Small intestine (tissue), 7 donors: ENCODE data around the gene PIP4K2C. TPM values are rescaled to one million over a fixed set of nuclear protein-coding genes. Genes with fewer than 3 reads are reported as not detected.
"Not testable (repeated sequence)": the region's sequence is repeated elsewhere in the genome, so short reads cannot be mapped to it uniquely, and the experiment has no call there.

ENCODE experiments used
- DNase-seq, 2 donors: peaks; one replicate each; pipeline versions ENCODE4 v3.0.0 to v3.0.0-alpha.2; 2013
- FAIRE-seq: peaks from 2 replicates; lab custom pipeline; 2012; peaks lifted over from hg19 to GRCh38; lab: Jason Lieb, UNC
- H3K27ac ChIP-seq, 3 donors: one replicate each; pipeline ENCODE4 v1.5.1; 2013; ENCODE audit warnings: low read length in 2 of 3, mild to moderate bottlenecking in 2 of 3, control low read depth in 1 of 3, inconsistent platforms in 1 of 3, low read depth in 1 of 3, moderate library complexity in 1 of 3
- H3K27me3 ChIP-seq, 3 donors: one replicate each; pipeline ENCODE4 v1.6.1; 2013; ENCODE audit warnings: low read length in 3 of 3, inconsistent platforms in 1 of 3; ENCODE audit not compliant: control insufficient read depth in 3 of 3, insufficient read depth in 3 of 3
- H3K36me3 ChIP-seq, 3 donors: one replicate each; pipeline ENCODE4 v1.6.1; 2013; ENCODE audit warnings: low read length in 3 of 3, inconsistent platforms in 1 of 3, low read depth in 1 of 3, mild to moderate bottlenecking in 1 of 3, moderate library complexity in 1 of 3; ENCODE audit not compliant: control insufficient read depth in 3 of 3, insufficient read depth in 2 of 3
- H3K4me1 ChIP-seq, 3 donors: one replicate each; pipeline ENCODE4 v1.6.1; 2013; ENCODE audit warnings: low read length in 2 of 3, inconsistent platforms in 1 of 3, low read depth in 1 of 3, mild to moderate bottlenecking in 1 of 3, moderate library complexity in 1 of 3; ENCODE audit not compliant: control insufficient read depth in 3 of 3, insufficient read depth in 2 of 3
- H3K4me3 ChIP-seq, 3 donors: one replicate each; pipeline ENCODE4 v1.5.1; 2013; ENCODE audit warnings: low read length in 3 of 3, control low read depth in 1 of 3, inconsistent platforms in 1 of 3, low read depth in 1 of 3, mild to moderate bottlenecking in 1 of 3, moderate library complexity in 1 of 3
- H3K9me3 ChIP-seq, 2 donors: one replicate each; pipeline ENCODE4 v1.6.1; 2013; ENCODE audit warnings: low read depth in 1 of 2, low read length in 1 of 2; ENCODE audit not compliant: control insufficient read depth in 2 of 2, insufficient read depth in 1 of 2
- WGBS, 3 donors: extraction: QIAGEN DNeasy Blood & Tissue Kit; methylation state at CpG; one replicate each; pipeline ENCODE4 v1.1.7; 2013; 5-methylcytosine and 5-hydroxymethylcytosine counted together
- polyA plus RNA-seq, 4 donors: library from polyadenylated mRNA; stranded (reverse) in 3 of 4; unstranded in 1 of 4; fragments of 200-250 nt in 3 of 4; fragments of 120-200 nt in 1 of 4; gene quantifications; one replicate each; pipeline versions ENCODE4 v1.2.1 to v1.2.3, GENCODE V29; 2013
- donor health status: healthy with polysubstance abuse.
- donor health status: control.
- donor health status: control.
- donor health status: Bipolar disorder and iron deficiency.
- donor health status: healthy.

The PIP4K2C gene
- polyA plus RNA-seq, 4 donors = 16.1 to 26.4 (median 17.8) TPM

DNA sequence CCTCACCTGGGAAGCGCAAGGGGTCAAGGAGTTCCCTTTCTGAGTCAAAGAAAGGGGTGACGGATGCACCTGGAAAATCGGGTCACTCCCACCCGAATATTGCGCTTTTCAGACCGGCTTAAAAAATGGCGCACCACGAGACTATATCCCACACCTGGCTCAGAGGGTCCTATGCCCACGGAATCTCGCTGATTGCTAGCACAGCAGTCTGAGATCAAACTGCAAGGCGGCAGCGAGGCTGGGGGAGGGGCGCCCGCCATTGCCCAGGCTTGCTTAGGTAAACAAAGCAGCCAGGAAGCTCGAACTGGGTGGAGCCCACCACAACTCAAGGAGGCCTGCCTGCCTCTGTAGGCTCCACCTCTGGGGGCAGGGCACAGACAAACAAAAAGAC, 55.7 kb downstream of the PIP4K2C start:
- H3K4me1 ChIP-seq, H3K36me3 ChIP-seq, H3K27ac ChIP-seq, FAIRE-seq, DNase-seq, H3K27me3 ChIP-seq, H3K4me3 ChIP-seq: not testable (repeated sequence)
- H3K9me3 ChIP-seq = peaks cover 0 to 13% of the 10 kb centered on the region in 2 donors
- WGBS, 3 donors = 90 to 94% (median 93%) methylated on average over 2 to 10 of the region's 15 CpGs

Other genes starting within 250 kb of the PIP4K2C start
- 10 to 100 TPM; 14.5 to 62.4 (median 18.7) TPM for gene R3HDM2, start 160.1 kb upstream of the PIP4K2C start, polyA plus RNA-seq
- under 1 TPM in 2 of 4 donors, not detected in 2; 0.03 to 0.49 TPM for gene INHBC, start 156.4 kb upstream of the PIP4K2C start, polyA plus RNA-seq
- 1 to 10 TPM in 1 of 4 donors, under 1 TPM in 1, not detected in 2; 0.21 to 1.4 TPM for gene INHBE, start 135.9 kb upstream of the PIP4K2C start, polyA plus RNA-seq
- 1 to 10 TPM in 3 of 4 donors, not detected in 1; 1.5 to 5.5 (median 1.9) TPM for gene GLI1, start 131.4 kb upstream of the PIP4K2C start, polyA plus RNA-seq
- gene ARHGAP9, start 111.3 kb upstream of the PIP4K2C start, polyA plus RNA-seq = 10 to 100 TPM in 1 of 4 donors, 1 to 10 TPM in 3; 4.2 to 39.2 (median 9.1) TPM
- gene MARS1, start 103.1 kb upstream of the PIP4K2C start, polyA plus RNA-seq = 10 to 100 TPM; 57.0 to 93.4 (median 62.6) TPM
- gene DDIT3, start 70.7 kb upstream of the PIP4K2C start, polyA plus RNA-seq = 100 to 1,000 TPM in 1 of 4 donors, 10 to 100 TPM in 3; 41.1 to 105 (median 46.9) TPM
- gene MBD6, start 68.4 kb upstream of the PIP4K2C start, polyA plus RNA-seq = 10 to 100 TPM; 20.5 to 72.0 (median 36.5) TPM
- gene DCTN2, start 44.0 kb upstream of the PIP4K2C start, polyA plus RNA-seq = 100 to 1,000 TPM; 112 to 224 (median 145) TPM
- 1 to 10 TPM in 1 of 4 donors, under 1 TPM in 2, not detected in 1; 0.27 to 8.4 (median 0.83) TPM for gene KIF5A, start 41.1 kb upstream of the PIP4K2C start, polyA plus RNA-seq
- 10 to 100 TPM in 1 of 4 donors, 1 to 10 TPM in 2, not detected in 1; 5.4 to 12.5 (median 9.9) TPM for gene DTX3, start 13.6 kb downstream of the PIP4K2C start, polyA plus RNA-seq
- gene ARHGEF25, start 20.2 kb downstream of the PIP4K2C start, polyA plus RNA-seq = 10 to 100 TPM in 1 of 4 donors, 1 to 10 TPM in 2, not detected in 1; 4.6 to 11.8 (median 6.0) TPM
- gene B4GALNT1, start 42.0 kb downstream of the PIP4K2C start, polyA plus RNA-seq = 1 to 10 TPM in 1 of 4 donors, under 1 TPM in 2, not detected in 1; 0.27 to 2.1 (median 0.95) TPM
- gene OS9, start 102.9 kb downstream of the PIP4K2C start, polyA plus RNA-seq = 100 to 1,000 TPM; 148 to 307 (median 200) TPM
- gene AGAP2, start 147.6 kb downstream of the PIP4K2C start, polyA plus RNA-seq = 1 to 10 TPM in 2 of 4 donors, under 1 TPM in 2; 0.67 to 1.8 (median 0.92) TPM
- 10 to 100 TPM; 13.2 to 62.8 (median 24.5) TPM for gene TSPAN31, start 153.8 kb downstream of the PIP4K2C start, polyA plus RNA-seq
- gene CDK4, start 161.1 kb downstream of the PIP4K2C start, polyA plus RNA-seq = 100 to 1,000 TPM in 1 of 4 donors, 10 to 100 TPM in 3; 13.2 to 225 (median 70.2) TPM
- gene MARCHF9, start 163.9 kb downstream of the PIP4K2C start, polyA plus RNA-seq = 10 to 100 TPM in 2 of 4 donors, 1 to 10 TPM in 2; 8.4 to 29.2 (median 11.4) TPM
- gene CYP27B1, start 175.9 kb downstream of the PIP4K2C start, polyA plus RNA-seq = 1 to 10 TPM in 3 of 4 donors, under 1 TPM in 1; 0.27 to 1.7 (median 1.2) TPM
- gene METTL1, start 180.9 kb downstream of the PIP4K2C start, polyA plus RNA-seq = 10 to 100 TPM in 2 of 4 donors, 1 to 10 TPM in 2; 2.2 to 21.9 (median 11.6) TPM
- gene EEF1AKMT3, start 181.4 kb downstream of the PIP4K2C start, polyA plus RNA-seq = 1 to 10 TPM in 3 of 4 donors, under 1 TPM in 1; 0.22 to 7.1 (median 2.7) TPM
- gene TSFM, start 191.6 kb downstream of the PIP4K2C start, polyA plus RNA-seq = 10 to 100 TPM; 22.4 to 52.4 (median 35.4) TPM
- gene AVIL, start 227.5 kb downstream of the PIP4K2C start, polyA plus RNA-seq = 10 to 100 TPM in 3 of 4 donors, 1 to 10 TPM in 1; 8.2 to 16.5 (median 14.8) TPM